Stimulated activated naive CD8-positive, alpha-beta T cell treated with anti-CD3 and anti-CD28 coated beads, Interleukin-15, Interleukin-2, amounts not matched to agents 100 U/mL and 50 U/mL, for 24 hours (primary cell): ENCODE results near the gene EOGT.
A peak's percentile ranks its signal among the peaks of the same experiment; 100 is the strongest.

Experiments used
- ATAC-seq: fragments of 150-1000 bp; cut with Tn5 transposase; one replicate; pipeline ENCODE4 v1.10.0; 2021
- DNase-seq: peaks from one replicate; pipeline ENCODE4 v3.0.0; 2021

EOGT gene

GRCh38 chr3:69013253-69014021 lies at the start of gene EOGT:
EOGT (minus strand) TSS chr3:69013684; CDS start chr3:69009846, 3,838 bp downstream.
- peak; percentile 89 for DNase-seq
- peak; percentile 92 for ATAC-seq

DNA sequence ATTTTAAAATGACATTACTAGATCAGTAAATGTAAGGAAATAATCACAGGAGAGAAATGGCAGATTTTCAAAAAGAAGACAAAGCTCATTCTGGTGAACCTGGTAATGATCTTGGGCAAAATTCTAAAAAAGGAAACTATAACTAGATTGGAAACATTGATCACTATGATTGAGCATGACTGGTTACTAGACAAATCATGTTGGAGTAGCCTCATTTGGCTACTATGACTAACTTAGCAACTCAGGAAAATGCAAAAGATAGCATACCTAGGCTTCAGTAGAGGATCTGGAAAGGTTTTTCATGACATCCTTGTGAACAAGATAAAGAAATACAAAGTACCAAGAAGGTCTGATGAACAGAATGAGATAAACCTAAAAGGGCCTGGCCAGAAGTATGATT lies 46.2 kb upstream of the EOGT start:
- peak; percentile 59 for ATAC-seq

GRCh38 chr3:69058947-69059224 lies 45.4 kb upstream of the EOGT start:
- ATAC-seq (no peak), DNase-seq (no peak)

More for the DNA sequence above, 46.2 kb upstream of the EOGT start:
- DNase-seq: no peak

- peak; percentile 72 for ATAC-seq
- no peak for DNase-seq
Measured at GRCh38 chr3:69058180-69058946, 44.9 kb upstream of the EOGT start.

GRCh38 chr3:69052472-69052898 lies 39.0 kb upstream of the EOGT start:
- no peak for ATAC-seq
- DNase-seq: no peak

GRCh38 chr3:69051756-69052471 lies 38.4 kb upstream of the EOGT start, which contains the start of gene TMF1:
TMF1 (minus strand) TSS chr3:69052333; CDS start chr3:69052086, 247 bp downstream.
- ATAC-seq (peak; percentile 97), DNase-seq (peak; percentile 97)

GRCh38 chr3:69048990-69049389 lies 35.5 kb upstream of the EOGT start:
- no peak for ATAC-seq
- no peak for DNase-seq

DNA sequence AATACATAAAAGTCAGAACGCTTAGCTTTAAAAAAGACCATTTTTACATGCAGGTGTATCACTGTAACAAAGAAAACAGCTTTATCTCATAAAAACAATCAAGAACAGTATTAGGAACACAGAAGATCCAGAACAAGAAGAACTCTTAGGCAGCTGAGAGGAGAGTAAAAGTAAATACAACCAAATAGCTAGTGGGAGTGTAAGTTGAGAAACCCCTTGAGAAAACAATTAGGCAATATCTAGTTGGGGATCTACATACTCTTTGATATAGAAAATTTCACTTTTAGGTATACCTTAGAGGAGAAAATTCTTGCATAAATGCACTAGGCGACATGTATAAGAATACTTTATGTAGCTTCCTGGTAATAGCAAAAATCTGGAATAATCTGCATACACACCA lies 31.1 kb upstream of the EOGT start:
- ATAC-seq (no peak), DNase-seq (no peak)

GRCh38 chr3:69033470-69033869 lies 20.0 kb upstream of the EOGT start:
- DNase-seq (no peak), ATAC-seq (no peak)

DNA sequence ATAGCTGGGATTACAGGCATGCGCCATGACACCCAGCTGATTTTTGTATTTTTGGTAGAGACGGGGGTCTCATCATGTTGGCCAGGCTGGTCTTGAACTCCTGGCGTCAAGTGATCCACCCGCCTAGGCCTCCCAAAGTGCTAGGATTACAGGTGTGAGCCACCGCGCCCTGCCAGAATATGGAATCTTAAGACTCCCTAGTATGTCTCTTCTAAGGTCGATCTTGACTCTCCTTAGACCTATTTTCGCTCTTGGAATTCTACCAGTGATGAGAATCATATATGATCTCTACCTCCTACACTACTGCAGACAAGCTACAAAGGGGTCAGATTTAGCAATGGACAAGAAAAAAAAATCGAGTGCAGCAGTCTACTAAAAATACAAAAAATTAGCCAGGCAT lies 19.3 kb upstream of the EOGT start:
- ATAC-seq: no peak
- no peak for DNase-seq

GRCh38 chr3:69032142-69032541 lies 18.7 kb upstream of the EOGT start:
- DNase-seq: no peak
- ATAC-seq: no peak

- no peak for DNase-seq
- no peak for ATAC-seq
Measured at GRCh38 chr3:69031635-69032034, 18.2 kb upstream of the EOGT start.

GRCh38 chr3:69020857-69021256 lies 7.4 kb upstream of the EOGT start:
- DNase-seq (no peak), ATAC-seq (no peak)

- ATAC-seq (no peak), DNase-seq (no peak)
Measured at GRCh38 chr3:69020424-69020823, 6.9 kb upstream of the EOGT start.

- ATAC-seq (no peak), DNase-seq (no peak)
Measured at GRCh38 chr3:69016901-69017300, 3.4 kb upstream of the EOGT start.

- no peak for DNase-seq
- no peak for ATAC-seq
Measured at GRCh38 chr3:69016102-69016501, 2.6 kb upstream of the EOGT start.

DNA sequence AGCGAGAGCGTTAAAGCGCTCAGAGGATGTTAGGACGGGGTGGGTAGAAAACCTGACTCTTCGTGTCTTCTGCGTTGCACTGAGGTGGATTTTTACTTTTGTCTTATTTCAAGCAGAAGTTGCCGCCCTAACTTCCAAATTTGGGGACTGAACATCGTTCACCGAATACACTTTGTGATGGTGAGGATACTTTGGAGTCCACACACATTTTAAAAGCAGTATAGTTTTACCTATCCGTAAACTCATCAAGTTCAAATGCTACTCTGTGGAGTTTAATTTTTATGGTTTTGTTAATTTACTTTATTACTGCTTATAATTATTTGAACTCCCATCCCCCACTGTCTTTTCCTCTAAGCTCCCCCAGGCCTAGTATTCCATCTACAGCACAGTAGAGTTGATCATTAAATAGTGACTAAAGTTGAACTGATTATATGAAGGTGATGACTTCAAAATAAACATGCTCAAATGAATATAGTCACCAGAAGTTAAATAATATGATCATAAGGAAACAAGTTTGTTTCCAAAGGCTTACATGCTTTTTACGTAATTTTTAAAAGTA lies 617 bp upstream of the EOGT start:
- ATAC-seq (no peak), DNase-seq (no peak)

GRCh38 chr3:69012800-69013252 lies 658 bp downstream of the EOGT start:
- ATAC-seq: no peak
- DNase-seq: peak; percentile 54

DNA sequence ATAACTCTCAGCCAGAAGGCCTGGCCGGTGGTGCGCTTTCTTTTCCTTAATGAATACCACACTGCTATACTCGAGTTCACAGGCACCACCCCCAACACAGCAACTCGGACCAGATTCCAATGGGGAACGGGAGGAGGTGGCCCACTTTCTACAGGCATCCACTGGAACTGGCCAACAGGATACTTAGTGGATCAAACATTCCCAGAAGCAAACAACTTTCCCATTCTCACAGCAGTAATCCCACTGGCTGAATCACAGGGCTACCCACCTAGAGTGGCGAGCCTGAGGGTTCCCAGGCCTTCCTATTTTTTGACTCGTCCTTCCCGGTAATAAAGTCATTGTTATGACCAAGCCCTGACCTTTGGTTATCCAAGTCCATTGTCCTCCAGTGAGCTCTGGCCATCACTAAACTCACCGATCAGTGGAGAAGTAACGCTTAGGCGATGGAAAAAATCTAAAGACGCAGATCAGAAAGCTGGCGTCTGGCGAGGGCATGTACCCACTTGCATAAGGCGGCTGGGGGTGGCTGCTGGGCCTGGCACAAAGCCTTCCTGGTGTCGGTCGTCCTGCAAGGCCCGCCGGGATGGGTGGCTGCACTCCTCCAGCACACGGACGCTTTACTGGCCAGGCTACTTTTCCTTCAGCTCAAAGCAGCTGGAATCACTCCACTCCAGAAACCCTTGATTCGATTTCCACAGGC lies 1.2 kb downstream of the EOGT start:
- ATAC-seq (no peak), DNase-seq (no peak)

DNA sequence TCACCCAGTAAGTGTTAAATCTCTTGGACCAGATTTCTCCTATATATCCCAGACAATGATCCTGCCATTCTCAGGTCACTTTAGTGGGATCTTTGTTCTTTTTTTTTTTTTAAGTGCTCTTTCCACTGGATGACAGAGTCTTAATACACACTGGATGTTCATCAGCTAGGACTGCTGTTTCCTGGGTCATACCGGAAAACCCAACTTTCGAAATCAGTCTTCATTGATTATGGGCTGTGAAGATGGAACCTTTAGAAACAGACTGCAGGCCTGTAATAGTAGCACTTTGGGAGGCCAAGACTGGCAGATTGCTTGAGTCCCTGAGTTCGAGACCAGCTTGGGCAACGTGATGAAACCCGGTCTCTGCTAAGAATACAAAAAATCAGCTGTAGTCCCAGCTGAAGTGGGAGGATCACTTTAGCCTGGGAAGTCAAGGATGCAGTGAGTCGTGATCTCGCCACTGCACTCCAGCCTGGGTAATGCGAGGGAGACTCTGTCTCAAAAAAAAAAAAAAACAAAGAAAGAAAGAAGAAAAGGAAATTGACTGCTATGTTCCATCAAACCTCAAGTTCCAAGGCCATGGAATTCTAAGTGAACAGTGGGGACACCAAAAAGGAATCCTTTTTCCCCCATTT lies 2.3 kb downstream of the EOGT start:
- DNase-seq (no peak), ATAC-seq (no peak)
